ENCODE results near the gene LRRC3.

GRCh38 chr21:44507673-44508425 is 52.5 kb downstream of the LRRC3 start:
- no peak for TF ChIP-seq TEAD4 (IDR thresholded peaks at IDR 0.05)
- TF ChIP-seq TCF12 (IDR thresholded peaks at IDR 0.05; ENCODE audit: low read depth), result no peak
- TF ChIP-seq MAX (IDR thresholded peaks at IDR 0.05), result no peak
- TF ChIP-seq CREB1 (IDR thresholded peaks at IDR 0.05; ENCODE audit: low read depth), result no peak
- no peak for TF ChIP-seq EGR1 (IDR thresholded peaks at IDR 0.05)
- TF ChIP-seq YY1 (IDR thresholded peaks at IDR 0.05; ENCODE audit: low read depth), result no peak
- TF ChIP-seq NFIC (IDR thresholded peaks at IDR 0.05), result no peak
- TF ChIP-seq ZBTB7A (IDR thresholded peaks at IDR 0.05; ENCODE audit: low read depth), result no peak
- no peak for TF ChIP-seq EP300 (IDR thresholded peaks at IDR 0.05; ENCODE audit: borderline replicate concordance)
- no peak for TF ChIP-seq TAF1 (IDR thresholded peaks at IDR 0.05; ENCODE audit: low read depth)
- no peak for TF ChIP-seq FOXM1 (IDR thresholded peaks at IDR 0.05; ENCODE audit: borderline replicate concordance, low read depth)
- no peak for TF ChIP-seq REST (IDR thresholded peaks at IDR 0.05; ENCODE audit: low read depth)
